Stomach (tissue), 9 donors: ENCODE measurements around the gene PIP4K2A. TPM values are rescaled to one million over a fixed set of nuclear protein-coding genes. Genes with fewer than 3 reads are reported as not detected.

ENCODE experiments used
- DNase-seq, 2 donors: peaks; one replicate each; pipeline versions ENCODE4 v3.0.0 to v3.0.0-alpha.2; 2013 to 2019
- H3K27ac ChIP-seq, 5 donors: fragments of 200-600 bp in 4 of 5; sonication (generic) in 4 of 5; one replicate each; pipeline ENCODE4 v1.5.1; 2013 to 2019; ENCODE audit warnings: mild to moderate bottlenecking in 1 of 5, moderate library complexity in 1 of 5
- H3K27me3 ChIP-seq, 3 donors: fragments of 200-600 bp; sonication (generic); one replicate each; pipeline ENCODE4 v1.5.1; 2017 to 2019; ENCODE audit warnings: mixed run types in 1 of 3
- H3K36me3 ChIP-seq, 4 donors: fragments of 200-600 bp; sonication (generic); 1 replicate in 3 of 4; 2 replicates in 1 of 4; pipeline ENCODE4 v1.5.1; 2016 to 2019
- H3K4me1 ChIP-seq, 4 donors: fragments of 200-600 bp; sonication (generic); one replicate each; pipeline ENCODE4 v1.5.1; 2016 to 2019
- H3K4me3 ChIP-seq, 4 donors: fragments of 200-600 bp; sonication (generic) in 3 of 4; one replicate each; pipeline ENCODE4 v1.5.1; 2016 to 2019; ENCODE audit warnings: mild to moderate bottlenecking in 1 of 4
- H3K9me3 ChIP-seq, 4 donors: fragments of 200-600 bp; sonication (generic); one replicate each; pipeline ENCODE4 v1.5.1; 2016 to 2019
- EP300 ChIP-seq: sonication (generic); formaldehyde crosslinking; IDR thresholded peaks from one replicate; pipeline ENCODE4 v1.6.1; 2017; ENCODE audit warnings: antibody characterized with exemption
- POLR2A ChIP-seq, 4 donors: fragments of 450-650 bp; IDR thresholded peaks; one replicate each; pipeline ENCODE4 v1.6.1; 2016; ENCODE audit warnings: antibody characterized with exemption in 4 of 4, control low read depth in 2 of 4, mild to moderate bottlenecking in 1 of 4, moderate library complexity in 1 of 4
- POLR2AphosphoS5 ChIP-seq, 3 donors: sonication (generic); formaldehyde crosslinking; IDR thresholded peaks; one replicate each; pipeline ENCODE4 v1.6.1; 2016; ENCODE audit warnings: antibody characterized with exemption in 3 of 3
- WGBS, 5 donors: extraction: QIAGEN DNeasy Blood & Tissue Kit in 3 of 5; methylation state at CpG; one replicate each; pipeline versions ENCODE4 v1.1.5 to v1.1.7; 2013 to 2018; 5-methylcytosine and 5-hydroxymethylcytosine counted together
- intact Hi-C: fragments of 100-400 bp; cut with DNase I; formaldehyde crosslinking; loops from one replicate; pipeline ENCODE4 v1.15.1; 2023; ENCODE audit warnings: low total_unique reads
- polyA plus RNA-seq, 3 donors: library from polyadenylated mRNA; stranded (reverse); fragments of 200-250 nt; gene quantifications; one replicate each; pipeline ENCODE4 v1.2.3, GENCODE V29; 2013
- total RNA-seq, 5 donors: library from RNA; depleted of rRNA; stranded (reverse); fragments of >200 nt; gene quantifications; one replicate each; pipeline versions ENCODE4 v1.1.0 to v1.2.3, GENCODE V29; 2014 to 2016
- TF ChIP-seq, protein P1 (sequence below), 7 experiments: fragments of 450-650 bp in 4 of 7; fragments of 200-600 bp in 3 of 7; sonication (generic) in 3 of 7; IDR thresholded peaks; one replicate each; pipeline ENCODE4 v1.5.1; 2016 to 2019; ENCODE audit warnings: antibody characterized with exemption in 7 of 7, control low read depth in 2 of 7, mild to moderate bottlenecking in 1 of 7
- donor health status: healthy with polysubstance abuse.
- donor health status: Bipolar disorder and iron deficiency.
- donor health status: healthy.

PIP4K2A gene
- total and polyA plus RNA-seq, 8 donors, result 6.7 to 61.3 (median 13.6) TPM

DNA sequence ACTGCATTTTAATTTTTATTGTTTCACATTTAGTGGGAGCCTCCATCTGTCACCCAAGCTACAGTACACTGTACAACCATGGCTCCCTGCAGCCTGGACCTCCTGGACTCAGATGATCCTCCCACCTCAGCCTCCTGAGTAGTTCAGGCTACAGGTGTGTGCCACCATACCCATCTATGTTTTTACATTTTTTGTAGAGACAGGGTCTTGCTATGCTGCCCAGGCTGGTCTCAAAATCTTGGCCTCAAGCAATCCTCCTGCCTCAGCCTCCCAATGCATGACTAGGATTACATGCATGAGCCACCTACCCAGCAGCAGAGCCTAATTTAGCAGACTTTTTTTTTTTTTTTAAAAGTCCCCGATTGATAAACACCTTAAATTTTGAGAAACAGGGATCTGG, 5.6 kb downstream of the PIP4K2A start:
- H3K4me1 ChIP-seq, result peaks cover 0 to 60% (median 31%) of the 10 kb centered on the region in 4 donors
- no peaks in the 10 kb centered on the region for H3K27me3 ChIP-seq
- WGBS, 5 donors, result 87 to 100% (median 89%) methylated on average over 1 of the region's 1 CpG
- intact Hi-C loops, result no loop called here
- no peak overlapping the region for H3K27ac ChIP-seq
- TF ChIP-seq, protein P1, sequence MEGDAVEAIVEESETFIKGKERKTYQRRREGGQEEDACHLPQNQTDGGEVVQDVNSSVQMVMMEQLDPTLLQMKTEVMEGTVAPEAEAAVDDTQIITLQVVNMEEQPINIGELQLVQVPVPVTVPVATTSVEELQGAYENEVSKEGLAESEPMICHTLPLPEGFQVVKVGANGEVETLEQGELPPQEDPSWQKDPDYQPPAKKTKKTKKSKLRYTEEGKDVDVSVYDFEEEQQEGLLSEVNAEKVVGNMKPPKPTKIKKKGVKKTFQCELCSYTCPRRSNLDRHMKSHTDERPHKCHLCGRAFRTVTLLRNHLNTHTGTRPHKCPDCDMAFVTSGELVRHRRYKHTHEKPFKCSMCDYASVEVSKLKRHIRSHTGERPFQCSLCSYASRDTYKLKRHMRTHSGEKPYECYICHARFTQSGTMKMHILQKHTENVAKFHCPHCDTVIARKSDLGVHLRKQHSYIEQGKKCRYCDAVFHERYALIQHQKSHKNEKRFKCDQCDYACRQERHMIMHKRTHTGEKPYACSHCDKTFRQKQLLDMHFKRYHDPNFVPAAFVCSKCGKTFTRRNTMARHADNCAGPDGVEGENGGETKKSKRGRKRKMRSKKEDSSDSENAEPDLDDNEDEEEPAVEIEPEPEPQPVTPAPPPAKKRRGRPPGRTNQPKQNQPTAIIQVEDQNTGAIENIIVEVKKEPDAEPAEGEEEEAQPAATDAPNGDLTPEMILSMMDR (IDR thresholded peaks at IDR 0.05), result no peak
- TF ChIP-seq EP300 (no peak), POLR2A (IDR thresholded peaks at IDR 0.05) (no peak), POLR2AphosphoS5 (IDR thresholded peaks at IDR 0.05) (no peak)
- no peaks in the 10 kb centered on the region for H3K36me3 ChIP-seq
- no peaks in the 10 kb centered on the region for H3K9me3 ChIP-seq
- DNase-seq, result no peak
- no peak overlapping the region for H3K4me3 ChIP-seq

DNA sequence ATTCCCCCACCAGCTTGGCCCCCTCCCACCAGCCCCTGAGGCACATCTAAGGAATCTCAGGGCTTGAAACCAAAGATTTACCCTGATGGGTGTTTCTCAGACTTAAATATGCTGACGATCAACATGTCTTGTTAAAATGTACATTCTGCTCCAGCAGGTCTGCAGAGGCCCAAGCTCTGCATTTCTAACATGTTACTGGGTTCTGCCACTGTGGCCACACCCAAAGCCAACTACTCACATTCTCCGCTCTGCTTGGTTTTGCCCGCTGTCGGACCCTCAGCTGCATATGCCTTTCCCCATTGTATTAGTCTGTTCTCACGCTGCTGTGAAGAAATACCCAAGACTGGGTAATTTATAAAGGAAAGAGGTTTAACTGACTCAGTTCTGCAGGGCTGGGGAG, 8.9 kb downstream of the PIP4K2A start:
- Histone ChIP-seq H3K4me1 (peaks cover 22 to 71% (median 37%) of the 10 kb centered on the region in 4 donors), H3K27me3 (no peaks in the 10 kb centered on the region), H3K36me3 (no peaks in the 10 kb centered on the region), H3K27ac (no peak overlapping the region), H3K4me3 (no peak overlapping the region), H3K9me3 (no peaks in the 10 kb centered on the region)
- no peak for TF ChIP-seq POLR2A (IDR thresholded peaks at IDR 0.05)
- TF ChIP-seq, protein P1 (IDR thresholded peaks at IDR 0.05), result no peak
- TF ChIP-seq EP300, result no peak
- no peak for TF ChIP-seq POLR2AphosphoS5 (IDR thresholded peaks at IDR 0.05)
- WGBS, 5 donors, result 84 to 95% (median 92%) methylated on average over 5 of the region's 5 CpGs
- DNase-seq, result no peak
- intact Hi-C loops, result no loop called here

DNA sequence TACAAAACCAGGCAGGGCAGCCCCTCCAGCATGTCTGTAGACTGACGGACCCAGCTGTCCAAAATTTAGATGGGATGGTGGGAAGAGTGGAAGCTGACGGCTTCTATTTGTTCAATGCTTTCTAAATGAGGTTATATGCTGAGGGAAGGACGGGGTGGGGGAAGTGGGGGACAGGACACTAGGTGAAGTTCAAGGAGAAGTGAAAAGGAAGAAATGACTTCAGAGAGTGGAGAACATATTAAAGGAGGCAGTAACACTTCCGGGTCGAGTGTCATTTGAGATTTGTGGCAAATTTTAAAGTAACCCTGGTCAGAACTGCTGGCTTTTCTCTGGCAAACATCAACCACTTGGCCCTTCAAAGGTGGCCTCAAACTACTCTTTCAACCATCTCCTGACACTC, 9.4 kb downstream of the PIP4K2A start:
- Histone ChIP-seq H3K27me3 (no peaks in the 10 kb centered on the region), H3K4me1 (peaks cover 25 to 71% (median 40%) of the 10 kb centered on the region in 4 donors), H3K9me3 (no peaks in the 10 kb centered on the region), H3K27ac (no peak overlapping the region), H3K4me3 (no peak overlapping the region), H3K36me3 (no peaks in the 10 kb centered on the region)
- TF ChIP-seq, protein P1 (IDR thresholded peaks at IDR 0.05), result no peak
- TF ChIP-seq POLR2A (IDR thresholded peaks at IDR 0.05) (no peak), POLR2AphosphoS5 (IDR thresholded peaks at IDR 0.05) (no peak), EP300 (no peak)
- intact Hi-C loops, result no loop called here
- 76 to 92% (median 86%) methylated on average over 5 of the region's 5 CpGs for WGBS, 5 donors
- DNase-seq, result no peak

DNA sequence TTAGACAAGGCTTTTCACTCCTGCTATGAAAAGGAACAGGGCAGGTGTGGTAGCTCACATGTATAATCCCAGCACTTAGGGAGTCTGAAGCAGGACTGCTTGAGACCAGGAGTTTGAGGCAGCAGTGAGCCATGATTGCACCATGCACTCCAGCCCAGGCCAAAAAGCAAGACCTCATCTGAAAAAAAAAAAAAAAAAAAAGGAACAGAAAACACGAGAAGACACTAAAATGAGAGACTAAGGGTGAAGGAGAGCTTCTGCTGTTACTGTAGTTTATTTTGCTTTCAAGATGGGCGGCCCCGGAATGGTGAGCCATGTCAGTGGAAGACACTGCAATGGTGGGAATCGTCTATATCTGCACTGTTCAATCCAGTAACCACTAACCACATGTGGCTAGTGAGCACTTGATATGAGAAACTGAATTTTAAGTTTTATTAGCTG, 9.9 kb downstream of the PIP4K2A start:
- H3K27ac ChIP-seq, result no peak overlapping the region
- intact Hi-C loops, result no loop called here
- H3K27me3 ChIP-seq, result no peaks in the 10 kb centered on the region
- TF ChIP-seq POLR2AphosphoS5 (IDR thresholded peaks at IDR 0.05), result no peak
- TF ChIP-seq EP300, result no peak
- TF ChIP-seq, protein P1 (IDR thresholded peaks at IDR 0.05), result no peak
- no peak for TF ChIP-seq POLR2A (IDR thresholded peaks at IDR 0.05)
- 71 to 89% (median 83%) methylated on average over 4 of the region's 4 CpGs for WGBS, 5 donors
- no peaks in the 10 kb centered on the region for H3K36me3 ChIP-seq
- H3K4me1 ChIP-seq, result peaks cover 28 to 75% (median 43%) of the 10 kb centered on the region in 4 donors
- H3K9me3 ChIP-seq, result no peaks in the 10 kb centered on the region
- no peak for DNase-seq
- H3K4me3 ChIP-seq, result no peak overlapping the region
